ENCODE results near the gene ACR. TPM values are rescaled to one million over a fixed set of nuclear protein-coding genes. Genes with fewer than 3 reads are reported as not detected.
A peak's percentile ranks its signal among the peaks of the same experiment; 100 is the strongest.

ACR gene
- total and polyA plus RNA-seq, 2 of the 13 experiments (the other 11 are each of a cell fraction or from before 2014, with no cell fraction given) = 0.15 TPM; not detected in 1

DNA sequence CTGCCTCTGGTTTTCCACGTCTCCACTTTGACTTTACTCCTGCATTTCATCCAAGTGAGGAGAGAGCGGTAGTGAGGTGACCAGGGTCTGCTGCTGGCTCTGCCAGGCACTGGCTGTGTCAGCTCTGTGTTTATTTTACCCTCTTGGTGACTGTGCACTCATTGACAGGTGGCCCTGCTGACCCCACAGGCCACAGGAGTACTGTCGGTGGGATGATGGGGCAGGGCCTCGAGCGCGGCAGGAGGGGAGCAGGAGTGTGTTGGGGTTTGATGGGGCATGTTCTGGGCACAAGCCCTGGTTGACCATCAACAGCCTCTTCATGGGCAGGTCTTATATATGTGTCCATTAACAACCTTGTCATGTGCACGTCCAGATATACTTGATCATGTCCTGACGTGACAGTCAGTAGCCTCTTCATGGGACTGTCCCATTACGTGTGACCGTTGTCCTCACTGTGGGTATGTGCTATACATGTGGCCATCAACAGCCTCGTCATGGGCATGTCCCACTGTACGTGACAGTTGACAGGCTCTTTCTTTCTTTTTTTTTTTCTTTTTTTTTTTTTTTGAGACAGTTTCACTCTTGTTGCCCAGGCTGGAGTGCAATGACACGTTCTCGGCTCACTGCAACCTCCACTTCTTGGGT lies 31.4 kb upstream of the ACR start (continued):
- TF ChIP-seq, protein P1, sequence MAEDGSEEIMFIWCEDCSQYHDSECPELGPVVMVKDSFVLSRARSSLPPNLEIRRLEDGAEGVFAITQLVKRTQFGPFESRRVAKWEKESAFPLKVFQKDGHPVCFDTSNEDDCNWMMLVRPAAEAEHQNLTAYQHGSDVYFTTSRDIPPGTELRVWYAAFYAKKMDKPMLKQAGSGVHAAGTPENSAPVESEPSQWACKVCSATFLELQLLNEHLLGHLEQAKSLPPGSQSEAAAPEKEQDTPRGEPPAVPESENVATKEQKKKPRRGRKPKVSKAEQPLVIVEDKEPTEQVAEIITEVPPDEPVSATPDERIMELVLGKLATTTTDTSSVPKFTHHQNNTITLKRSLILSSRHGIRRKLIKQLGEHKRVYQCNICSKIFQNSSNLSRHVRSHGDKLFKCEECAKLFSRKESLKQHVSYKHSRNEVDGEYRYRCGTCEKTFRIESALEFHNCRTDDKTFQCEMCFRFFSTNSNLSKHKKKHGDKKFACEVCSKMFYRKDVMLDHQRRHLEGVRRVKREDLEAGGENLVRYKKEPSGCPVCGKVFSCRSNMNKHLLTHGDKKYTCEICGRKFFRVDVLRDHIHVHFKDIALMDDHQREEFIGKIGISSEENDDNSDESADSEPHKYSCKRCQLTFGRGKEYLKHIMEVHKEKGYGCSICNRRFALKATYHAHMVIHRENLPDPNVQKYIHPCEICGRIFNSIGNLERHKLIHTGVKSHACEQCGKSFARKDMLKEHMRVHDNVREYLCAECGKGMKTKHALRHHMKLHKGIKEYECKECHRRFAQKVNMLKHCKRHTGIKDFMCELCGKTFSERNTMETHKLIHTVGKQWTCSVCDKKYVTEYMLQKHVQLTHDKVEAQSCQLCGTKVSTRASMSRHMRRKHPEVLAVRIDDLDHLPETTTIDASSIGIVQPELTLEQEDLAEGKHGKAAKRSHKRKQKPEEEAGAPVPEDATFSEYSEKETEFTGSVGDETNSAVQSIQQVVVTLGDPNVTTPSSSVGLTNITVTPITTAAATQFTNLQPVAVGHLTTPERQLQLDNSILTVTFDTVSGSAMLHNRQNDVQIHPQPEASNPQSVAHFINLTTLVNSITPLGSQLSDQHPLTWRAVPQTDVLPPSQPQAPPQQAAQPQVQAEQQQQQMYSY (CRISPR knock-in tag; IDR thresholded peaks at IDR 0.05) = no peak
- TF ChIP-seq ARNT (IDR thresholded peaks at IDR 0.05) (no peak), KLF16 (CRISPR knock-in tag; IDR thresholded peaks at IDR 0.05) (no peak), HOXA7 (CRISPR knock-in tag; IDR thresholded peaks at IDR 0.05) (no peak), ESRRA (CRISPR knock-in tag; IDR thresholded peaks at IDR 0.05; ENCODE audit: low read depth) (no peak)

DNA sequence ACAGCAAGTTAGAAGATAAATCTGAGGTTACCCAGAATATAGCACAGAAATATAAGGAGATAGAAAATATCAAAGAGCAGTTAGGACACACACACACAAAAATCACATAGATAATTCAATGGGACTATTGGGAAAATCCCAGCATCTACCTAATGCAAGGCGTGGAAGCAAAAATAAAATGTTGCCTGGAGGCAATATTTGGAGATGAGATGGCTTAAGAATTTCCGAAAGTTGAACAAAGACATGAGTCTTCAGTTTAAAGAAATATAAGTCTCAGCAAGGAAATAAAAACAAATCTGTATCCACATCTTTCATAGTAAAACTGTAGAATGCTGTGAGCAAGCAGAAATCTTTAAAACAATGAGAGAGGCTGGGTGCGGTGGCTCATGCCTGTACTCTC lies 29.5 kb upstream of the ACR start:
- ChIA-PET POLR2A (interaction anchor here (0.7 to 1.2 kb wide), 2 partner anchors 8 to 66 kb away, joined by 3 to 7 read pairs; no protein-coding TSS in a partner anchor), CTCF (ENCODE audit: low intra/inter-chr PET ratio, low total read pairs) (no interaction called here)
- Histone ChIP-seq H3K27ac (ENCODE audit: extremely low read length, insufficient read depth, low read length) (no peak overlapping the region), H3K4me3 (replicated peaks in 1 of 3; ENCODE audit: insufficient read depth in 1 of 3, low read depth in 2 of 3, low read length in 3 of 3) (no peak overlapping the region), H3K9ac (ENCODE audit: insufficient read depth, low read depth, low read length) (no peak overlapping the region), H2AFZ (ENCODE audit: low read length) (no peak overlapping the region), H3K4me1 (ENCODE audit: insufficient read depth, low read length) (peaks cover 13% of the 10 kb centered on the region; the same call in 1 of the 2 replicates), H3K79me2 (ENCODE audit: insufficient read depth, low read length) (no peaks in the 10 kb centered on the region), H3K27me3 (ENCODE audit: control insufficient read depth in 1 of 2, insufficient read depth in 2 of 2, low read length in 2 of 2) (no peaks in the 10 kb centered on the region), H3K9me3 (ENCODE audit: low read length) (no peaks in the 10 kb centered on the region), H3K36me3 (replicated peaks in 1 of 2; ENCODE audit: control insufficient read depth in 1 of 2, insufficient read depth in 2 of 2, low read length in 2 of 2) (peaks cover 13 to 28% of the 10 kb centered on the region in 2 experiments), H3K4me2 (ENCODE audit: low read depth, low read length) (no peak overlapping the region), H4K20me1 (ENCODE audit: insufficient read depth, low read length) (no peaks in the 10 kb centered on the region)
- intact Hi-C loops (cut with micrococcal nuclease; ENCODE audit: unreplicated experiment) = no loop called here
- ATAC-seq (no peak), DNase-seq (ENCODE audit: low spot score) (no peak), FAIRE-seq (no peak)
- BruUV-seq (replicated peaks) = TSS peak; percentile 47
- in situ Hi-C loops (cut with HindIII; ENCODE audit: extremely low pct_ligation_motif_present, low pct_unique_long_range_greater_than_20kb) = no loop called here
- WGBS (ENCODE audit: low lambda C conversion rate) = 97% methylated on average over 3 of the region's 3 CpGs
- TF ChIP-seq HNRNPK (IDR thresholded peaks at IDR 0.05; ENCODE audit: low read depth, low read length, poor library complexity, severe bottlenecking) (no peak), MTF1 (CRISPR knock-in tag; IDR thresholded peaks at IDR 0.05) (no peak), YEATS4 (CRISPR knock-in tag; IDR thresholded peaks at IDR 0.05; ENCODE audit: borderline replicate concordance) (no peak), THAP11 (CRISPR knock-in tag; IDR thresholded peaks at IDR 0.05) (no peak), NFE2L2 (IDR thresholded peaks at IDR 0.05; ENCODE audit: low read length) (no peak), MIXL1 (CRISPR knock-in tag; IDR thresholded peaks at IDR 0.05) (no peak), CEBPB (IDR thresholded peaks at IDR 0.05; ENCODE audit: borderline replicate concordance, low read depth, low read length) (no peak)
- TF ChIP-seq, protein P2, sequence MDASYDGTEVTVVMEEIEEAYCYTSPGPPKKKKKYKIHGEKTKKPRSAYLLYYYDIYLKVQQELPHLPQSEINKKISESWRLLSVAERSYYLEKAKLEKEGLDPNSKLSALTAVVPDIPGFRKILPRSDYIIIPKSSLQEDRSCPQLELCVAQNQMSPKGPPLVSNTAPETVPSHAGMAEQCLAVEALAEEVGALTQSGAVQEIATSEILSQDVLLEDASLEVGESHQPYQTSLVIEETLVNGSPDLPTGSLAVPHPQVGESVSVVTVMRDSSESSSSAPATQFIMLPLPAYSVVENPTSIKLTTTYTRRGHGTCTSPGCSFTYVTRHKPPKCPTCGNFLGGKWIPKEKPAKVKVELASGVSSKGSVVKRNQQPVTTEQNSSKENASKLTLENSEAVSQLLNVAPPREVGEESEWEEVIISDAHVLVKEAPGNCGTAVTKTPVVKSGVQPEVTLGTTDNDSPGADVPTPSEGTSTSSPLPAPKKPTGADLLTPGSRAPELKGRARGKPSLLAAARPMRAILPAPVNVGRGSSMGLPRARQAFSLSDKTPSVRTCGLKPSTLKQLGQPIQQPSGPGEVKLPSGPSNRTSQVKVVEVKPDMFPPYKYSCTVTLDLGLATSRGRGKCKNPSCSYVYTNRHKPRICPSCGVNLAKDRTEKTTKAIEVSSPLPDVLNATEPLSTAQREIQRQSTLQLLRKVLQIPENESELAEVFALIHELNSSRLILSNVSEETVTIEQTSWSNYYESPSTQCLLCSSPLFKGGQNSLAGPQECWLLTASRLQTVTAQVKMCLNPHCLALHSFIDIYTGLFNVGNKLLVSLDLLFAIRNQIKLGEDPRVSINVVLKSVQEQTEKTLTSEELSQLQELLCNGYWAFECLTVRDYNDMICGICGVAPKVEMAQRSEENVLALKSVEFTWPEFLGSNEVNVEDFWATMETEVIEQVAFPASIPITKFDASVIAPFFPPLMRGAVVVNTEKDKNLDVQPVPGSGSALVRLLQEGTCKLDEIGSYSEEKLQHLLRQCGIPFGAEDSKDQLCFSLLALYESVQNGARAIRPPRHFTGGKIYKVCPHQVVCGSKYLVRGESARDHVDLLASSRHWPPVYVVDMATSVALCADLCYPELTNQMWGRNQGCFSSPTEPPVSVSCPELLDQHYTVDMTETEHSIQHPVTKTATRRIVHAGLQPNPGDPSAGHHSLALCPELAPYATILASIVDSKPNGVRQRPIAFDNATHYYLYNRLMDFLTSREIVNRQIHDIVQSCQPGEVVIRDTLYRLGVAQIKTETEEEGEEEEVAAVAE (CRISPR knock-in tag; IDR thresholded peaks at IDR 0.05; ENCODE audit: borderline replicate concordance) = no peak
- TF ChIP-seq, protein P3, sequence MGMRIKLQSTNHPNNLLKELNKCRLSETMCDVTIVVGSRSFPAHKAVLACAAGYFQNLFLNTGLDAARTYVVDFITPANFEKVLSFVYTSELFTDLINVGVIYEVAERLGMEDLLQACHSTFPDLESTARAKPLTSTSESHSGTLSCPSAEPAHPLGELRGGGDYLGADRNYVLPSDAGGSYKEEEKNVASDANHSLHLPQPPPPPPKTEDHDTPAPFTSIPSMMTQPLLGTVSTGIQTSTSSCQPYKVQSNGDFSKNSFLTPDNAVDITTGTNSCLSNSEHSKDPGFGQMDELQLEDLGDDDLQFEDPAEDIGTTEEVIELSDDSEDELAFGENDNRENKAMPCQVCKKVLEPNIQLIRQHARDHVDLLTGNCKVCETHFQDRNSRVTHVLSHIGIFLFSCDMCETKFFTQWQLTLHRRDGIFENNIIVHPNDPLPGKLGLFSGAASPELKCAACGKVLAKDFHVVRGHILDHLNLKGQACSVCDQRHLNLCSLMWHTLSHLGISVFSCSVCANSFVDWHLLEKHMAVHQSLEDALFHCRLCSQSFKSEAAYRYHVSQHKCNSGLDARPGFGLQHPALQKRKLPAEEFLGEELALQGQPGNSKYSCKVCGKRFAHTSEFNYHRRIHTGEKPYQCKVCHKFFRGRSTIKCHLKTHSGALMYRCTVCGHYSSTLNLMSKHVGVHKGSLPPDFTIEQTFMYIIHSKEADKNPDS (CRISPR knock-in tag; IDR thresholded peaks at IDR 0.05) = no peak

Data from HepG2 (cell line).